Glutamatergic neuron (in vitro differentiated cells): Measurements from ENCODE around the gene VWA8. TPM values are rescaled to one million over a fixed set of nuclear protein-coding genes. Genes with fewer than 3 reads are reported as not detected.
"Not testable (repeated sequence)": the region's sequence is repeated elsewhere in the genome, so short reads cannot be mapped to it uniquely, and the experiment has no call there.

ENCODE experiments used
- DNase-seq: peaks from one replicate; pipeline ENCODE4 v3.0.0; 2022
- H3K27ac Mint-ChIP-seq: one replicate; pipeline ENCODE4 v1.8.0; 2020; ENCODE audit warnings: mild to moderate bottlenecking, mixed read lengths, inconsistent platforms; ENCODE audit not compliant: unreplicated experiment
- H3K27me3 Mint-ChIP-seq: one replicate; pipeline ENCODE4 v1.8.0; 2020; ENCODE audit warnings: mild to moderate bottlenecking, moderate library complexity, mixed read lengths, inconsistent platforms; ENCODE audit not compliant: unreplicated experiment
- H3K36me3 Mint-ChIP-seq: one replicate; pipeline ENCODE4 v1.8.0; 2020; ENCODE audit warnings: mild to moderate bottlenecking, mixed read lengths, inconsistent platforms; ENCODE audit not compliant: unreplicated experiment
- H3K4me1 Mint-ChIP-seq: one replicate; pipeline ENCODE4 v1.8.0; 2020; ENCODE audit warnings: mild to moderate bottlenecking, low read depth, mixed read lengths, inconsistent platforms; ENCODE audit not compliant: unreplicated experiment
- H3K4me3 Mint-ChIP-seq: one replicate; pipeline ENCODE4 v1.8.0; 2020; ENCODE audit warnings: mild to moderate bottlenecking, mixed read lengths, inconsistent platforms; ENCODE audit not compliant: unreplicated experiment
- H3K9me3 Mint-ChIP-seq: one replicate; pipeline ENCODE4 v1.8.0; 2020; ENCODE audit warnings: mild to moderate bottlenecking, moderate library complexity, mixed read lengths, inconsistent platforms; ENCODE audit not compliant: unreplicated experiment
- total RNA-seq: library from RNA; stranded (reverse); fragmentation: NEBNext Ultra II Directional; extraction: Animal tissue kit (Norgen Biotek cat#: 25700); gene quantifications from one replicate; pipeline ENCODE4 v1.2.1, GENCODE V29; 2021; ENCODE audit not compliant: unreplicated experiment
- TF ChIP-seq, protein P1 (sequence below): fragments of 200-600 bp; sonication (generic); IDR thresholded peaks from one replicate; pipeline ENCODE4 v1.5.0; 2021; ENCODE audit not compliant: partially characterized antibody, unreplicated experiment

Gene VWA8
- total RNA-seq, 1 donor from 2014 or later, result 16.4 TPM

DNA sequence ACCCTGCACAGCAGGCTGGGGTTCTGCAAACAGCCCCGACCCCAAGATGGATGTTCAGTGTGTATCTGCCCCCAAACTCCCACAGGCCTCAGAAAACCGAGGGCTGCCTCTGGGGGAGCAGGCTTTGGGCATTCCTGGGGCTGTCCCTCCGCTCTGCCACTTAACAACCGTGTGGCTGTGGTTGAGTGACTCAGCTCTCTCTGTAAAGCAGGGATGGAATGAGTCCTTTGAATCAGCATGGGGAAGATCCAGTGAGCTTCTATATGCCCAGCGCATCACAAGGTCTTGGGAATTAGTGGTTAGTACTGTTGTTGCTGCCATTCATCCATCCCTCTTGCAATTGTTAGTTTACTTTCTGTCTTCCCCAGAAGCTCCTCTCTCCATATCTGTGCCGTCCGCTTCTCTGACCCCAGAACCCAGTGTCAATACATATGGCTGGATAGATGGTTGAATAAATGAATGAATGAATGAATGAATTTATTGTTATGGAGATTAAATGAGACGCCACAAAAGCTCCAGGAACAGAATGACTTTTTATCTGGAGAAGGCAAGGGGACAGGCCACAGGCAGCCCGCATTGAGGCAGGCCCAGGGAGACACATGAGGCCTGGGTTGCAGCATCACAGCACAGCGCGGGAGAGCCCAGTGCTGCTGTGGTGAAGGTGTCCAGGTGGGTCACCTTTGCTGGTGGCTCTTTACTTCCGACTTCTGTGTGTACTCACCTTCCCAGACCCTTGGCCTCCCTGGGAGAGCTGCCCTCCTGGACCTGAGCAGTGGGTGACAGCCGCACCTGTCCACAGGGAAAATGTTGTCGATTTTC lies 414.3 kb downstream of the VWA8 start:
- peaks cover 15% of the 10 kb centered on the region for H3K9me3 Mint-ChIP-seq
- H3K27me3 Mint-ChIP-seq, result peaks cover 12% of the 10 kb centered on the region
- TF ChIP-seq, protein P1, sequence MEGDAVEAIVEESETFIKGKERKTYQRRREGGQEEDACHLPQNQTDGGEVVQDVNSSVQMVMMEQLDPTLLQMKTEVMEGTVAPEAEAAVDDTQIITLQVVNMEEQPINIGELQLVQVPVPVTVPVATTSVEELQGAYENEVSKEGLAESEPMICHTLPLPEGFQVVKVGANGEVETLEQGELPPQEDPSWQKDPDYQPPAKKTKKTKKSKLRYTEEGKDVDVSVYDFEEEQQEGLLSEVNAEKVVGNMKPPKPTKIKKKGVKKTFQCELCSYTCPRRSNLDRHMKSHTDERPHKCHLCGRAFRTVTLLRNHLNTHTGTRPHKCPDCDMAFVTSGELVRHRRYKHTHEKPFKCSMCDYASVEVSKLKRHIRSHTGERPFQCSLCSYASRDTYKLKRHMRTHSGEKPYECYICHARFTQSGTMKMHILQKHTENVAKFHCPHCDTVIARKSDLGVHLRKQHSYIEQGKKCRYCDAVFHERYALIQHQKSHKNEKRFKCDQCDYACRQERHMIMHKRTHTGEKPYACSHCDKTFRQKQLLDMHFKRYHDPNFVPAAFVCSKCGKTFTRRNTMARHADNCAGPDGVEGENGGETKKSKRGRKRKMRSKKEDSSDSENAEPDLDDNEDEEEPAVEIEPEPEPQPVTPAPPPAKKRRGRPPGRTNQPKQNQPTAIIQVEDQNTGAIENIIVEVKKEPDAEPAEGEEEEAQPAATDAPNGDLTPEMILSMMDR, result no peak
- no peak overlapping the region for H3K4me3 Mint-ChIP-seq
- no peak overlapping the region for H3K27ac Mint-ChIP-seq
- peaks cover 23% of the 10 kb centered on the region for H3K4me1 Mint-ChIP-seq
- DNase-seq, result no peak
- peaks cover 16% of the 10 kb centered on the region for H3K36me3 Mint-ChIP-seq

DNA sequence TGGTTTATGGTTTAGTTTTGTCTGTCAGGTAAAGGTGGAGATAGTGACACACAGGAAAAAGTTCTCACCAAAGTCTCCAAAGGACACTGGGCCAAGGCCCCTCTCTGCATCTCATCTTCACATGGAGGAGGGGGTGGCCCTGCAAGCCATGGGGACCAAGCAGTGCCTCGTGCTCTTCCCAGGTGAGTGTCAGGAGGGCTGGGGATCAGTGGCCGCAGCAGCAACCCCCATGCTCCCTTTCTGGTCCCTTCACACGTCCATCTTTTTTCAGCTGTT lies 415.5 kb downstream of the VWA8 start:
- TF ChIP-seq, protein P1, result no peak
- Mint-ChIP-seq H3K27me3 (peaks cover 12% of the 10 kb centered on the region), H3K4me3 (no peak overlapping the region), H3K9me3 (peaks cover 15% of the 10 kb centered on the region), H3K4me1 (peaks cover 23% of the 10 kb centered on the region), H3K36me3 (peaks cover 16% of the 10 kb centered on the region), H3K27ac (no peak overlapping the region)
- DNase-seq, result no peak

- no peak overlapping the region for H3K27ac Mint-ChIP-seq
- H3K27me3 Mint-ChIP-seq, result peaks cover 6% of the 10 kb centered on the region
- peak overlapping the region; percentile 50 for H3K4me3 Mint-ChIP-seq
- DNase-seq, result no peak
- H3K9me3 Mint-ChIP-seq, result peaks cover 10% of the 10 kb centered on the region
- peaks cover 16% of the 10 kb centered on the region for H3K36me3 Mint-ChIP-seq
- H3K4me1 Mint-ChIP-seq, result peaks cover 10% of the 10 kb centered on the region
- TF ChIP-seq, protein P1, result no peak
Measured at GRCh38 chr13:41543664-41544300, 417.1 kb downstream of the VWA8 start.

DNA sequence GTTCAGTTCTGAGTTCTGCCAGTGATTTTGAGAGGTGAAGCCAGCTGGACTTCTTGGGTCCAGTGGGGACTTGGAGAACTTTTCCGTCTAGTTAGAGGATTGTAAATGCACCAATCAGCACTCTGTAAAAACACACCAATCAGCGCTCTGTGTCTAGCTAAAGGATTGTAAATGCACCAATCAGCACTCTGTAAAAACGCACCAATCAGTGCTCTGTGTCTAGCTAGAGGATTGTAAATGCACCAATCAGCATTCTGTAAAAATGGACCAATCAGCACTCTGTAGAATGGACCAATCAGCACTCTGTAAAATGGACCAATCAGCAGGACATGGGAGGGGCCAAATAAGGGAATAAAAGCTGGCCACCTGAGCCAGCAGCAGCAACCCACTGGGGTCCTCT lies 418.1 kb downstream of the VWA8 start:
- H3K4me1 Mint-ChIP-seq, H3K9me3 Mint-ChIP-seq, H3K4me3 Mint-ChIP-seq, DNase-seq, H3K27ac Mint-ChIP-seq, H3K27me3 Mint-ChIP-seq: not testable (repeated sequence)
- H3K36me3 Mint-ChIP-seq, result peaks cover 16% of the 10 kb centered on the region

DNA sequence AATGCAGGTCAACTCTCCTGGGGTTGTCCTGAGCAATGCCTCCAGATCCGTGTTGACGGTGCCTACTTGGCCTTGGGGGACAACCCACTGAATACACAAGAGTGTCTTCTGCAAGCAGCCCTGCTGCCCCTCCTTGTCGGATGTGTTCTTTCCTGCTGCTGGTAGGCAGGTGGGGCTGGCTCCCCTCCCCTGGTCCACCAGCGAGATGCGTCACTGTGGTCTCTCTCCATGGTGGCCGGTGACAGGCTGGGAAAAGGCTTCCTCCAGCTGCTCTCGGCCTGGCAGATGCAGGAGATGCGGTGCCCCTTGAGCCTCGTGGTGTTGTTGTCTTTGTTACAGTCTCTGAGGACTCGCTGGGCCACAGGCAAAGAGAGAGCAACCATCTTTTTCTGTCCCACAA lies 418.6 kb downstream of the VWA8 start:
- H3K4me3 Mint-ChIP-seq, result no peak overlapping the region
- H3K36me3 Mint-ChIP-seq, result peaks cover 16% of the 10 kb centered on the region
- DNase-seq, result no peak
- TF ChIP-seq, protein P1, result no peak
- H3K9me3 Mint-ChIP-seq, result peaks cover 8% of the 10 kb centered on the region
- no peak overlapping the region for H3K27ac Mint-ChIP-seq
- no peaks in the 10 kb centered on the region for H3K4me1 Mint-ChIP-seq
- H3K27me3 Mint-ChIP-seq, result peaks cover 10% of the 10 kb centered on the region
